GM10248 (cell line): Measurements from ENCODE around the gene LIMS2.

Experiments used
- CTCF ChIA-PET: fragments of 300-600 bp; sonication (Branson Sonifier 250); formaldehyde crosslinking; extraction: SDS; loops from one replicate; lab custom pipeline; 2021; ENCODE audit warnings: antibody characterized with exemption; lab: Yijun Ruan, JAX
- POLR2A ChIA-PET: fragments of 350-650 bp; sonication (Branson Sonifier 250); formaldehyde crosslinking; extraction: SDS; loops from one replicate; lab custom pipeline; 2020; ENCODE audit warnings: antibody characterized with exemption; lab: Yijun Ruan, JAX
- DNase-seq: peaks from one replicate; pipeline ENCODE4 v3.0.0; 2012; ENCODE audit errors: extremely low spot score
- TF ChIP-seq, protein P1 (sequence below): IDR thresholded peaks from 2 replicates; pipeline ENCODE4 v1.5.1; 2012; ENCODE audit warnings: mild to moderate bottlenecking, low read depth; ENCODE audit errors: extremely low read depth, missing control alignments, control extremely low read depth

LIMS2 gene

DNA sequence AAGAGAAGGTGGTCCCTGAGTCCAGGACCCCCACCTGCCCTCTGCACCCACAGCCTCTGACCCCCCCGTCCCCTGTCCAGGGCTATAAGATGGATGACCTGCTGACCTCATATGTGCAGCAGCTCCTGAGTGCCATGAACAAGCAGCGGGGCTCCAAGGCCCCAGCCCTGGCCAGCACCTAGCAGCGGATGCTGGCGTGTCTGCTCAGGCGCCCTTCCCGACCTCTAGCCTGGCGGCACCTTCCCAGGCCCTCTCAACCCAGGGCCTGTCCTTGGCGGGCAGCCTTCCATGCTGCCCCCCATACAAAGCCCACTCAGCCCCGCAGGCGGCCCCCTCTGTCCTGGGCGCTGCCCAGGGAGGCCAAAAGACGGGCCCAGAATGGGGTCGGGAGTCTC, 38.1 kb downstream of the LIMS2 start:
- CTCF ChIA-PET, result interaction anchor here (1.1 to 1.9 kb wide), 4 partner anchors 9 to 47 kb away, joined by 3 to 8 read pairs (median 5); no protein-coding TSS in a partner anchor
- TF ChIP-seq, protein P1, sequence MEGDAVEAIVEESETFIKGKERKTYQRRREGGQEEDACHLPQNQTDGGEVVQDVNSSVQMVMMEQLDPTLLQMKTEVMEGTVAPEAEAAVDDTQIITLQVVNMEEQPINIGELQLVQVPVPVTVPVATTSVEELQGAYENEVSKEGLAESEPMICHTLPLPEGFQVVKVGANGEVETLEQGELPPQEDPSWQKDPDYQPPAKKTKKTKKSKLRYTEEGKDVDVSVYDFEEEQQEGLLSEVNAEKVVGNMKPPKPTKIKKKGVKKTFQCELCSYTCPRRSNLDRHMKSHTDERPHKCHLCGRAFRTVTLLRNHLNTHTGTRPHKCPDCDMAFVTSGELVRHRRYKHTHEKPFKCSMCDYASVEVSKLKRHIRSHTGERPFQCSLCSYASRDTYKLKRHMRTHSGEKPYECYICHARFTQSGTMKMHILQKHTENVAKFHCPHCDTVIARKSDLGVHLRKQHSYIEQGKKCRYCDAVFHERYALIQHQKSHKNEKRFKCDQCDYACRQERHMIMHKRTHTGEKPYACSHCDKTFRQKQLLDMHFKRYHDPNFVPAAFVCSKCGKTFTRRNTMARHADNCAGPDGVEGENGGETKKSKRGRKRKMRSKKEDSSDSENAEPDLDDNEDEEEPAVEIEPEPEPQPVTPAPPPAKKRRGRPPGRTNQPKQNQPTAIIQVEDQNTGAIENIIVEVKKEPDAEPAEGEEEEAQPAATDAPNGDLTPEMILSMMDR, result no peak
- no peak for DNase-seq
- POLR2A ChIA-PET, result no interaction called here

DNA sequence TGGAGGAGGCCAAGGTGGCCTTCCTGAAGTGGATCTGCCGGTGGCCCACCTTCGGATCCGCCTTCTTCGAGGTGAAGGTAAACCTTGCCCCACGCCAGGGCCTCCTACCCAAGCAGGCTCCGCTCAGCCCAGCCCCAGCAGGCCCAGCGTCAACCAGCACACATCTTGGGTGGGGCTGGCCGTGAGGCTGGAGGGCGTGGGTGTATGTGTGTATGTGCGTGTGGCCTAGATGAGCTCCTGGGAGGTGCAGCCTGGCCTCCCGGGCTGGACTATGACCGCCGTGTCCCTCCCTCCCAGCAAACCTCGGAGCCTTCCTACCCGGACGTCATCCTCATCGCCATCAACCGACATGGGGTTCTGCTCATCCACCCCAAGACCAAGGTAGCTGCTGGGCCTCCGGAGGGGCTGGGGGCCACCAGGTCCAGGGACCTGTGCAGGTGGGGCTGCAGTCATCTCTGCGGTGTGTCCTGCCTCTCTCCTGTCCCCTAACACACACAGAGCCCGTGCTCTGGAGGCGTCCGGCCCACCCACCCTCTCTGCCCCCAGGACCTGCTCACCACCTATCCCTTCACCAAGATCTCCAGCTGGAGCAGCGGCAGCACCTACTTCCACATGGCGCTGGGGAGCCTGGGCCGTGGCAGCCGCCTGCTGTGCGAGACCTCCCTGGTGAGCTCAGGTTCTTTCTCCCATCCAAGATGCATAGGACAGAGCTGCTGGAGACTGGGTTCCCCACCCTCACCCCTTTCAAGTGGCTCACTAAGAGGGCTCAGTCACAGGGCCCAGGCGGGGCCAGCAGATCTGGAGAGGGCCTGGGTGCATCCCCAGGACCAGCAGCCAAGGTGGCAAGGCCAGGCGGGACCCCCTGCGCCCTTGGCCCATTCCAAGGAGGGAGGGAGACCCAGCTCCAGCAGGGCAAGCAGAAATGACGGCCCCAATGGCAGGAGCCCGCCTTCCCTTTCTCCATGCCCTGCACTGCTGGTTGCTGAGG, 38.8 kb downstream of the LIMS2 start:
- ChIA-PET POLR2A (no interaction called here), CTCF (interaction anchor here (1.5 to 1.9 kb wide), 4 partner anchors 8 to 45 kb away, joined by 5 to 8 read pairs (median 5); no protein-coding TSS in a partner anchor)
- no peak for DNase-seq
- TF ChIP-seq, protein P1, result no peak

DNA sequence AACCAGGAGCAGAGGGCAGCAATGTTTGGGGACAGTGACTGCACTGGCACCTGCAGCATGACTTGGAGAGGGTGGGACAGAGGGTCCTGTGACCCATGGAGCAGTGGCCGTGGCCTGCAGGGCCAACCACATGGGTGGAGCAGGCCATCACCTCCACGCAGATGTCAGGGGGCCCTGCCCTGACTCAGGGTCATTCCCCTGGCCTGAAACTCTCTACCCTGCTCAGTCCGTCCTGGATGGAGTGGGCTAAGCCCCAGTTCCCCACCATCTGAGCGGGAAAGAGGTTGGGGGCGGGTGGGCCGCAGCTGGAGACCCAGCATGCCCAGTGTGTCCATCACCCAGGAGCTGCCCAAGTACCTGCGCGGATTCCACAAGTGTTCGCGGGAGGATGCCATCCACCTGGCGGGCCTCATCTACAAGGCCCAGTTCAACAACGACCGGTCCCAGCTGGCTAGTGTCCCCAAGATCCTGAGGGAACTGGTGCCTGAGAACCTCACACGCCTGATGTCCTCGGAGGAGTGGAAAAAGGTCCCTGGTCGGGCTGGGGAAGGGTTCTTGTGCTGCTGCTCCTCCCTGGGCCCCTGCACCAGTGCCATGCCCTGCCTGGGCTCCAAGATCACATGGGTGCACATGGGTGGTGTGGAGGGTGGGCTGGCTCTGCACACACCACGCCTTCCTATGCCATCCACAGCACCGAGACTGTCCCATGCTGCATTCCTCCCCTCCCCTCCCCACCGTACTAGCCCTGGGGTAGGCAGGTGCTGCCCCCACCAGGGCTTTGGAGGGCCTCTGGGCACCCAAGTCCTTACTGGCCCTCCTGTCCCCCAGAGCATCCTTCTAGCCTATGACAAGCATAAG, 39.7 kb downstream of the LIMS2 start:
- no peak for DNase-seq
- TF ChIP-seq, protein P1, result no peak
- POLR2A ChIA-PET, result no interaction called here
- CTCF ChIA-PET, result interaction anchor here (1.5 kb wide), 1 partner anchor 14 kb away, joined by 5 read pairs; no protein-coding TSS in a partner anchor

DNA sequence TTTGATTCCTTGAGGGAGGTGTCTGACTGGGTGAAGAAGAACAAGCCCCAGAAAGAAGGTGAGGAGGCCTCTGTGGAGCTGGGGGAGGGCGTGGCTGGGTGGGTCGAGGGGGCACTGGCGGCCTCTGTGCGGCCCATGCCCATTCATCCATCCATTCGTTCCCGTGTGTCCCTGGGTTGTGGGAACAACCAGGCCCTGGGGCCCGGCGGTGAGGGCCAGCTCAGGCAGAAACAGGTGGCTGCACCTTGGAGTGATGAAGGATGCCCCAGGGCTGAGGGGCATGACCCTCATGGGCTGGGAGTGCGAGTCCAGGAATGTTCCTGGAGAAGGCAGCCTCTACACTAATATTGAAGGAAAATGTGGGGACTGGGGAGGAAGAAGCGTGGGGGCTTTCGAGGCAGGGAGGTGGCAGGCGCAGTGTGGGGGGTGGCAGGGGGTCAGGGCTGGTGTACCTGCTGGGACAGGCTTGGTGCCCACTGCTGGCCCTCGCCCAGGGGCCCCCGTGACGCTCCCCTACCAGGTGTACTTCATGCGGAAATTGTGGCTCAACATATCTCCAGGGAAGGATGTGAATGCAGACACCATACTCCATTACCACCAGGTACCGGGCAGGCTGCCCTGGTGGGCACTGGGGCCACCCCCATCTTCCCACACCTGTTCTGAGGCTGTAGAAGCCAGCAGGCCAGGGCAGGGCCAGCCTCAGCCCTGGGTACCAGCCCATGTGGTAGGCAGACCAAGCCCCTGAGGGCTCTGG, 40.5 kb downstream of the LIMS2 start:
- ChIA-PET CTCF (interaction anchor here (0.6 to 1.5 kb wide), 2 partner anchors 15 to 44 kb away, joined by 3 to 5 read pairs; no protein-coding TSS in a partner anchor), POLR2A (no interaction called here)
- TF ChIP-seq, protein P1, result no peak

DNA sequence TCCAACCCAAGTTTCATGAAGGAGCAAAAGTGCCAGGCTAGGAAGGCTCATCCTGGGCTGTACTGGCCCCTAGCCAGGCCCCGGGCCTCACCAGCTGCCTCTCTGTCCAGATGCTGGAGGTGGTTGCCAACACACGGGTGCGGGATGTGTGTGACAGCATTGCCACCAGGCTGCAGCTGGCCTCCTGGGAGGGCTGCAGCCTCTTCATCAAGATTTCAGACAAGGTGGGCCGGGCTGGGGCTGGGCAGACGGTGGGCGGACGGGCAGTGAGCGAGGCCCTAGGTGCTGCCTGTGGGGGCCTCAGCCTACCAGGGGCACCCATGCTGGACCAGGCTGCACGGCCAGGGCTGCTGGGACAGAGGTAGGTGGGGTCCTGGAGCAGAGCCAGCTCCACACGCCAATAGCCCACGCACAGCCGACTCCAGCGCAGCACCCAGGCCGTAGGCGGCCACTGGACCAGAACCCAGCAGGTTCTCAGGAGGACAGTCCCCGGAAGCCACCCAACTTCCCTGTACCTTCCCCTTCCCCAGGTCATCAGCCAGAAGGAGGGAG, 41.2 kb downstream of the LIMS2 start:
- ChIA-PET CTCF (interaction anchor here (0.6 kb wide), 1 partner anchor 43 kb away, joined by 3 read pairs; no protein-coding TSS in a partner anchor), POLR2A (interaction anchor here (0.6 kb wide), 1 partner anchor 242 kb away, joined by 5 read pairs; no protein-coding TSS in a partner anchor)
- TF ChIP-seq, protein P1, result no peak
- no peak for DNase-seq

More for the DNA sequence above, 40.5 kb downstream of the LIMS2 start:
- DNase-seq, result no peak
